T-cell (primary cell): Measurements from ENCODE around the gene YPEL3. TPM values are rescaled to one million over a fixed set of nuclear protein-coding genes. Genes with fewer than 3 reads are reported as not detected.

Source experiments
- ATAC-seq, 4 experiments: fragments of 200-7000 bp in 3 of 4; fragments of 150-1000 bp in 1 of 4; cut with Tn5 transposase; replicated peaks in 1 of 4; 1 replicate in 3 of 4; 2 replicates in 1 of 4; pipeline ENCODE4 v1.10.0; 2021; ENCODE audit warnings: moderate library complexity in 3 of 4, mild to moderate bottlenecking in 2 of 4, moderate number of reproducible peaks in 1 of 4
- CTCF ChIA-PET, 2 donors: fragments of 300-600 bp; sonication (Branson Sonifier 250); formaldehyde crosslinking; loops; one replicate each; lab custom pipeline; 2022; ENCODE audit warnings: antibody characterized with exemption in 2 of 2; lab: Charles Lee
- POLR2A ChIA-PET, 2 donors: fragments of 300-600 bp; sonication (Branson Sonifier 250); formaldehyde crosslinking; loops; one replicate each; lab custom pipeline; 2022; ENCODE audit warnings: antibody characterized with exemption in 2 of 2; lab: Charles Lee
- DNase-seq, 35 experiments: peaks; one replicate each; pipeline versions ENCODE4 v3.0.0 to v3.0.0-alpha.2; 2013 to 2023
- H3K27ac ChIP-seq: one replicate; pipeline ENCODE4 v1.5.1; 2013; ENCODE audit warnings: low read length
- H3K27me3 ChIP-seq, 2 experiments: replicated peaks in 1 of 2; 1 replicate in 1 of 2; 2 replicates in 1 of 2; pipeline versions ENCODE4 v1.6.1 to v1.7.0; 2013; ENCODE audit warnings: low read length in 1 of 2, mixed read lengths in 1 of 2; ENCODE audit not compliant: control insufficient read depth in 2 of 2, insufficient read depth in 2 of 2; ENCODE audit errors: extremely low read depth in 1 of 2
- H3K36me3 ChIP-seq, 2 donors: 1 replicate in 1 of 2; 2 replicates in 1 of 2; pipeline versions ENCODE4 v1.6.1 to v1.7.0; 2013; ENCODE audit warnings: low read length in 1 of 2; ENCODE audit not compliant: control insufficient read depth in 2 of 2, insufficient read depth in 1 of 2; ENCODE audit errors: extremely low read depth in 1 of 2
- H3K4me1 ChIP-seq, 2 experiments: 1 replicate in 1 of 2; 2 replicates in 1 of 2; pipeline versions ENCODE4 v1.6.1 to v1.7.0; 2013; ENCODE audit warnings: low read length in 2 of 2, mixed read lengths in 1 of 2; ENCODE audit not compliant: insufficient read depth in 2 of 2, control insufficient read depth in 1 of 2; ENCODE audit errors: extremely low read depth in 1 of 2
- H3K4me3 ChIP-seq, 2 donors: 1 replicate in 1 of 2; 2 replicates in 1 of 2; pipeline versions ENCODE4 v1.5.1 to v1.7.0; 2013; ENCODE audit warnings: mild to moderate bottlenecking in 2 of 2, low read length in 1 of 2, moderate library complexity in 1 of 2; ENCODE audit not compliant: control insufficient read depth in 1 of 2; ENCODE audit errors: extremely low read depth in 1 of 2
- H3K9me3 ChIP-seq: 2 replicates; pipeline ENCODE4 v1.7.0; 2013
- H3K27ac Mint-ChIP-seq, 2 donors: one replicate each; pipeline ENCODE4 v1.8.0; 2020 to 2021; ENCODE audit warnings: mild to moderate bottlenecking in 2 of 2, mixed read lengths in 2 of 2
- H3K27me3 Mint-ChIP-seq, 2 donors: one replicate each; pipeline ENCODE4 v1.8.0; 2021 to 2022; ENCODE audit warnings: mixed read lengths in 2 of 2
- H3K36me3 Mint-ChIP-seq: one replicate; pipeline ENCODE4 v1.8.0; 2021; ENCODE audit warnings: mixed read lengths
- H3K4me1 Mint-ChIP-seq, 3 donors: one replicate each; pipeline ENCODE4 v1.8.0; 2020 to 2022; ENCODE audit warnings: mixed read lengths in 3 of 3, mild to moderate bottlenecking in 1 of 3
- H3K4me3 Mint-ChIP-seq, 3 donors: one replicate each; pipeline ENCODE4 v1.8.0; 2020 to 2022; ENCODE audit warnings: mild to moderate bottlenecking in 3 of 3, mixed read lengths in 3 of 3, moderate library complexity in 3 of 3
- H3K9me3 Mint-ChIP-seq, 3 donors: one replicate each; pipeline ENCODE4 v1.8.0; 2020 to 2022; ENCODE audit warnings: mixed read lengths in 3 of 3
- WGBS: methylation state at CpG from one replicate; pipeline ENCODE4 v1.1.5; 2013; ENCODE audit warnings: missing lambda C conversion rate; ENCODE audit not compliant: insufficient coverage; 5-methylcytosine and 5-hydroxymethylcytosine counted together
- total RNA-seq, 35 experiments: library from RNA in 6 of 35; stranded (reverse) in 6 of 35; fragments of 120-200 nt in 1 of 35; gene quantifications; one replicate each; pipeline versions ENCODE4 v1.2.1 to v1.2.4 and lab custom pipeline; 2013 to 2026

Gene YPEL3
- total RNA-seq, 5 donors from 2014 or later (not counting 1 experiment from before 2014, with no cell fraction given), result 105 to 277 (median 226) TPM

- 95% methylated on average over 8 of the region's 31 CpGs for WGBS
- Mint-ChIP-seq H3K4me1 (peaks cover 21 to 41% (median 37%) of the 10 kb centered on the region in 3 donors), H3K9me3 (no peaks in the 10 kb centered on the region)
Measured at GRCh38 chr16:30069611-30070462, 26.2 kb downstream of the YPEL3 start.

DNA sequence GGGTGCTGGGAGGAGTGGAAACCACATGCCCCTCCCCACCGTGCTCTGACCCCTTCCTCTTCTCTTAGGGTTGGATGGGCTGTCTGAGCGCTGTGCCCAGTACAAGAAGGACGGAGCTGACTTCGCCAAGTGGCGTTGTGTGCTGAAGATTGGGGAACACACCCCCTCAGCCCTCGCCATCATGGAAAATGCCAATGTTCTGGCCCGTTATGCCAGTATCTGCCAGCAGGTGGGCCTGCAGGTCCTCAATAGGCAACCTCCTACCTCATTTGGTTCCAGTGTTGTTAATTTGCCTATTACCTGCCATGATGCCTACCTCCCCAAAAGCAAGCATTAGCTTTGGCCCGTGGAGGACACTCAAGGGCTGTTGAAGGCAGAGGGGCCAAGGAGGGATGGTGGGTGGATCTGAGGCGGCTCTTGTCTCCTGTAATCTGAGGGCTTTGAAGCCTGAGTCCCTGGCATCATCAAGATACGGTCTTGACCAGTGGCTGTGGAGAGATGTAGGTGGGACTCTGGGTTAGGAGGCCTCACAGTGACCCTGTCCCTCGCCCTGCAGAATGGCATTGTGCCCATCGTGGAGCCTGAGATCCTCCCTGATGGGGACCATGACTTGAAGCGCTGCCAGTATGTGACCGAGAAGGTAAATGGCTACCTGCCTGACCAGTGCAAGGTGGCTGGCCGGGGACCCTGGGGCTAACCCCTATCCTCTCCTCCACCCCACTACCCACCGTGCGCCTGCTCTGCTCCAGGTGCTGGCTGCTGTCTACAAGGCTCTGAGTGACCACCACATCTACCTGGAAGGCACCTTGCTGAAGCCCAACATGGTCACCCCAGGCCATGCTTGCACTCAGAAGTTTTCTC is 27.0 kb downstream of the YPEL3 start:
- peak overlapping the region; percentile 42 to 64 (median 54) for H3K4me3 Mint-ChIP-seq
- ChIA-PET CTCF (interaction anchor here in 1 of 2 donors (0.7 kb wide), 1 partner anchor 22 kb away, joined by 3 read pairs; no protein-coding TSS in a partner anchor), POLR2A (no interaction called here)
- H3K27ac Mint-ChIP-seq, result peak overlapping the region; percentile 77 to 78
- peaks cover 26 to 39% (median 34%) of the 10 kb centered on the region in 3 donors for H3K4me1 Mint-ChIP-seq
- H3K36me3 Mint-ChIP-seq, result peaks cover 38% of the 10 kb centered on the region
- Histone ChIP-seq H3K27me3 (no peaks in the 10 kb centered on the region), H3K27ac (peak overlapping the region; percentile 30), H3K36me3 (peaks cover 14 to 55% of the 10 kb centered on the region in 2 donors), H3K9me3 (no peaks in the 10 kb centered on the region), H3K4me1 (peaks cover 11 to 52% of the 10 kb centered on the region in 2 experiments), H3K4me3 (no peak overlapping the region)
- no peaks in the 10 kb centered on the region for H3K27me3 Mint-ChIP-seq
- no peaks in the 10 kb centered on the region for H3K9me3 Mint-ChIP-seq
- ATAC-seq, result no peak
- WGBS, result 88% methylated on average over 14 of the region's 17 CpGs
- DNase-seq, result peak in 34 of 35 experiments; percentile 18 to 75 (median 57)

More at GRCh38 chr16:30069611-30070462, 26.2 kb downstream of the YPEL3 start:
- DNase-seq, result no peak
- H3K27me3 ChIP-seq, result no peaks in the 10 kb centered on the region
- H3K4me3 Mint-ChIP-seq, result peak overlapping the region in 2 of 3 donors; percentile 11 to 31
- CTCF ChIA-PET, result no interaction called here
- peaks cover 14 to 55% of the 10 kb centered on the region in 2 donors for H3K36me3 ChIP-seq
- no peak overlapping the region for H3K4me3 ChIP-seq
- ATAC-seq, result no peak
- H3K27me3 Mint-ChIP-seq, result no peaks in the 10 kb centered on the region
- peaks cover 12 to 46% of the 10 kb centered on the region in 2 experiments for H3K4me1 ChIP-seq
- peak overlapping the region in 1 of 2 donors; percentile 39 for H3K27ac Mint-ChIP-seq
- no peaks in the 10 kb centered on the region for H3K9me3 ChIP-seq
- POLR2A ChIA-PET, result no interaction called here
- peaks cover 38% of the 10 kb centered on the region for H3K36me3 Mint-ChIP-seq
- no peak overlapping the region for H3K27ac ChIP-seq

- Histone ChIP-seq H3K36me3 (peaks cover 14 to 55% of the 10 kb centered on the region in 2 donors), H3K4me3 (no peak overlapping the region)
- POLR2A ChIA-PET, result no interaction called here
Measured at GRCh38 chr16:30068333-30068732, 27.7 kb downstream of the YPEL3 start.

GRCh38 chr16:30067584-30067916 is 28.5 kb downstream of the YPEL3 start:
- peaks cover 30 to 44% (median 42%) of the 10 kb centered on the region in 3 donors for H3K4me1 Mint-ChIP-seq
- WGBS, result no CpG with 5 or more reads among the region's 6 CpGs
- no peak for DNase-seq
- peak overlapping the region; percentile 94 to 99 (median 98) for H3K4me3 Mint-ChIP-seq
- Histone ChIP-seq H3K27me3 (no peaks in the 10 kb centered on the region), H3K27ac (no peak overlapping the region), H3K4me1 (peaks cover 14 to 61% of the 10 kb centered on the region in 2 experiments), H3K36me3 (peaks cover 14 to 55% of the 10 kb centered on the region in 2 donors), H3K9me3 (no peaks in the 10 kb centered on the region), H3K4me3 (peak overlapping the region in 1 of 2 donors; percentile 2)
- H3K27me3 Mint-ChIP-seq, result no peaks in the 10 kb centered on the region
- no peaks in the 10 kb centered on the region for H3K9me3 Mint-ChIP-seq
- no peak for ATAC-seq
- ChIA-PET CTCF (interaction anchor here (0.6 to 0.7 kb wide), 2 partner anchors 14 to 278 kb away, joined by 4 to 9 read pairs; a partner anchor contains a TSS), POLR2A (no interaction called here)
- peaks cover 38% of the 10 kb centered on the region for H3K36me3 Mint-ChIP-seq
- peak overlapping the region; percentile 71 to 98 for H3K27ac Mint-ChIP-seq

More at GRCh38 chr16:30068333-30068732, 27.7 kb downstream of the YPEL3 start:
- Mint-ChIP-seq H3K27ac (peak overlapping the region; percentile 77 to 78), H3K9me3 (no peaks in the 10 kb centered on the region), H3K4me1 (peaks cover 30 to 44% (median 40%) of the 10 kb centered on the region in 3 donors), H3K27me3 (no peaks in the 10 kb centered on the region), H3K4me3 (peak overlapping the region; percentile 42 to 64 (median 54)), H3K36me3 (peaks cover 38% of the 10 kb centered on the region)
- WGBS, result 80% methylated on average over 1 of the region's 9 CpGs
- DNase-seq (no peak), ATAC-seq (no peak)
- CTCF ChIA-PET, result interaction anchor here in 1 of 2 donors (0.7 kb wide), 1 partner anchor 117 kb away, joined by 3 read pairs; no protein-coding TSS in a partner anchor
- no peaks in the 10 kb centered on the region for H3K9me3 ChIP-seq
- peak overlapping the region; percentile 30 for H3K27ac ChIP-seq
- peaks cover 14 to 58% of the 10 kb centered on the region in 2 experiments for H3K4me1 ChIP-seq
- no peaks in the 10 kb centered on the region for H3K27me3 ChIP-seq

GRCh38 chr16:30066761-30067583 is 29.0 kb downstream of the YPEL3 start:
- peak overlapping the region; percentile 73 for H3K27ac ChIP-seq
- ATAC-seq, result no peak
- DNase-seq, result no peak
- peaks cover 14 to 50% of the 10 kb centered on the region in 2 donors for H3K36me3 ChIP-seq
- Mint-ChIP-seq H3K36me3 (peaks cover 35% of the 10 kb centered on the region), H3K4me1 (peaks cover 30 to 42% (median 42%) of the 10 kb centered on the region in 3 donors), H3K27ac (peak overlapping the region; percentile 98), H3K4me3 (peak overlapping the region; percentile 94 to 99 (median 98)), H3K27me3 (no peaks in the 10 kb centered on the region), H3K9me3 (no peaks in the 10 kb centered on the region)
- peaks cover 14 to 61% of the 10 kb centered on the region in 2 experiments for H3K4me1 ChIP-seq
- H3K9me3 ChIP-seq, result no peaks in the 10 kb centered on the region
- WGBS, result 62% methylated on average over 8 of the region's 21 CpGs
- H3K4me3 ChIP-seq, result peak overlapping the region; percentile 95 to 96
- CTCF ChIA-PET, result interaction anchor here (0.6 to 0.7 kb wide), 2 partner anchors 14 to 278 kb away, joined by 4 to 9 read pairs; a partner anchor contains a TSS
- POLR2A ChIA-PET, result interaction anchor here in 1 of 2 donors (0.5 to 1.6 kb wide), 3 partner anchors 9 to 346 kb away, joined by 3 to 6 read pairs (median 6); partner anchors contain the start of gene PPP4C
- no peaks in the 10 kb centered on the region for H3K27me3 ChIP-seq
